HepG2 (cell line): Measurements from ENCODE around the gene CELF2. TPM values are rescaled to one million over a fixed set of nuclear protein-coding genes. Genes with fewer than 3 reads are reported as not detected.

Source experiments
- ATAC-seq: fragments of 200-7000 bp; cut with Tn5 transposase; 3 replicates; pipeline ENCODE4 v1.9.1; 2020; ENCODE audit warnings: mild to moderate bottlenecking, moderate library complexity
- BruUV-seq: library from RNA; stranded (reverse); fragments of 400-500 nt; replicated peaks from 2 replicates; lab custom pipeline; 2021; lab: Mats Ljungman, UMichigan
- CTCF ChIA-PET: fragments of 300-600 bp; formaldehyde crosslinking; extraction: SDS; loops from one replicate; lab custom pipeline; 2021; ENCODE audit warnings: low total read pairs, inconsistent platforms, low intra/inter-chr PET ratio; lab: Yijun Ruan, JAX
- POLR2A ChIA-PET: fragments of 350-600 bp; sonication (Branson Sonifier 250); formaldehyde crosslinking; loops from one replicate; lab custom pipeline; 2020; ENCODE audit warnings: antibody characterized with exemption, inconsistent platforms; lab: Yijun Ruan, JAX
- DNase-seq: peaks from one replicate; pipeline ENCODE4 v3.0.0-alpha.2; 2015; ENCODE audit warnings: low spot score
- FAIRE-seq: peaks from 3 replicates; lab custom pipeline; 2011; peaks lifted over from hg19 to GRCh38; lab: Jason Lieb, UNC
- H2AFZ ChIP-seq: one replicate; pipeline ENCODE4 v1.6.1; 2011; ENCODE audit warnings: low read length, inconsistent platforms
- H3K27ac ChIP-seq: fragments of 300-600 bp; 3 replicates; pipeline ENCODE4 v1.8.0; 2011; ENCODE audit warnings: mixed run types, mild to moderate bottlenecking, mixed read lengths, low read length, inconsistent platforms; ENCODE audit not compliant: insufficient read depth; ENCODE audit errors: extremely low read length
- H3K27me3 ChIP-seq, 2 experiments: fragments of 200-600 bp in 1 of 2; 2 replicates in 1 of 2; 3 replicates in 1 of 2; pipeline versions ENCODE4 v1.6.0 to v1.8.0; 2011; ENCODE audit warnings: low read length in 2 of 2, mild to moderate bottlenecking in 2 of 2, moderate library complexity in 2 of 2, inconsistent platforms in 1 of 2; ENCODE audit not compliant: insufficient read depth in 2 of 2, control insufficient read depth in 1 of 2
- H3K36me3 ChIP-seq, 2 experiments: fragments of 200-600 bp in 1 of 2; replicated peaks in 1 of 2; 2 replicates in 1 of 2; 3 replicates in 1 of 2; pipeline versions ENCODE4 v1.5.1 to v1.8.0; 2011; ENCODE audit warnings: low read length in 2 of 2, inconsistent platforms in 1 of 2; ENCODE audit not compliant: insufficient read depth in 2 of 2, control insufficient read depth in 1 of 2
- H3K4me1 ChIP-seq: 2 replicates; pipeline ENCODE4 v1.5.1; 2012; ENCODE audit warnings: low read length, inconsistent platforms; ENCODE audit not compliant: insufficient read depth
- H3K4me2 ChIP-seq: 2 replicates; pipeline ENCODE4 v1.6.0; 2011; ENCODE audit warnings: low read depth, low read length, inconsistent platforms
- H3K4me3 ChIP-seq, 3 experiments: fragments of 200-600 bp in 1 of 3; sonication (generic), shearing (Covaris generic) in 1 of 3; replicated peaks in 1 of 3; 2 replicates each; pipeline ENCODE4 v1.5.1; 2011 to 2016; ENCODE audit warnings: low read length in 3 of 3, inconsistent platforms in 2 of 3, low read depth in 2 of 3, mild to moderate bottlenecking in 2 of 3, control low read depth in 1 of 3, mixed read lengths in 1 of 3; ENCODE audit not compliant: insufficient read depth in 1 of 3
- H3K79me2 ChIP-seq: one replicate; pipeline ENCODE4 v1.6.1; 2011; ENCODE audit warnings: low read length, inconsistent platforms; ENCODE audit not compliant: insufficient read depth
- H3K9ac ChIP-seq: 2 replicates; pipeline ENCODE4 v1.6.0; 2011; ENCODE audit warnings: mild to moderate bottlenecking, low read depth, low read length, inconsistent platforms; ENCODE audit not compliant: insufficient read depth
- H3K9me3 ChIP-seq: 2 replicates; pipeline ENCODE4 v1.5.1; 2012; ENCODE audit warnings: mild to moderate bottlenecking, low read length
- H4K20me1 ChIP-seq: 2 replicates; pipeline ENCODE4 v1.6.0; 2011; ENCODE audit warnings: inconsistent platforms, mild to moderate bottlenecking, low read length, moderate library complexity; ENCODE audit not compliant: insufficient read depth
- ATF7-NPFF ChIP-seq: sonication (generic); formaldehyde crosslinking; IDR thresholded peaks from 2 replicates; pipeline ENCODE4 v1.8.1; 2023; ENCODE audit warnings: mild to moderate bottlenecking, low read depth, missing genetic modification reagents, moderate library complexity
- BHLHE40 ChIP-seq: IDR thresholded peaks from 2 replicates; pipeline ENCODE4 v1.6.1; 2011; ENCODE audit warnings: low read length, improper control_type of control experiment
- E2F5 ChIP-seq: sonication (generic); formaldehyde crosslinking; conservative IDR thresholded peaks from 2 replicates; pipeline ENCODE4 v1.4.0; 2020; ENCODE audit warnings: missing genetic modification reagents
- HNRNPH1 ChIP-seq: fragments of 200-400 bp; formaldehyde crosslinking; optimal IDR thresholded peaks from 2 replicates; pipeline ENCODE3; 2017; ENCODE audit warnings: mild to moderate bottlenecking, low read depth, low read length
- SNAI1 ChIP-seq: sonication (generic); formaldehyde crosslinking; IDR thresholded peaks from 2 replicates; pipeline ENCODE4 v1.5.0; 2020; ENCODE audit warnings: mild to moderate bottlenecking, missing genetic modification reagents, borderline replicate concordance
- TCF7 ChIP-seq: sonication (generic); IDR thresholded peaks from 2 replicates; pipeline ENCODE4 v1.6.1; 2016; ENCODE audit warnings: antibody characterized with exemption, low read depth
- ZBTB14 ChIP-seq: sonication (generic); formaldehyde crosslinking; IDR thresholded peaks from 2 replicates; pipeline ENCODE4 v1.4.0; 2020; ENCODE audit warnings: missing genetic modification reagents
- ZNF138 ChIP-seq: sonication (generic); formaldehyde crosslinking; IDR thresholded peaks from 2 replicates; pipeline ENCODE4 v1.5.0; 2020; ENCODE audit warnings: mild to moderate bottlenecking, low read depth, missing genetic modification reagents
- ZNF17 ChIP-seq: sonication (generic); formaldehyde crosslinking; IDR thresholded peaks from 2 replicates; pipeline ENCODE4 v1.5.0; 2020; ENCODE audit warnings: mild to moderate bottlenecking, missing genetic modification reagents
- WGBS: methylation state at CpG from one replicate; pipeline ENCODE4 v1.1.6; 2017; ENCODE audit warnings: low lambda C conversion rate; 5-methylcytosine and 5-hydroxymethylcytosine counted together
- in situ Hi-C: cut with HindIII; loops from 2 replicates; pipeline ENCODE4 v1.10.0; 2017; ENCODE audit warnings: low pct_unique_long_range_greater_than_20kb; ENCODE audit not compliant: extremely low pct_ligation_motif_present
- intact Hi-C: fragments of 100-400 bp; cut with micrococcal nuclease; formaldehyde crosslinking; loops from one replicate; pipeline ENCODE4 v1.10.0; 2022; ENCODE audit not compliant: unreplicated experiment
- polyA plus RNA-seq, 8 experiments: library from polyadenylated mRNA; depleted of rRNA in 3 of 8; stranded (reverse) in 7 of 8; unstranded in 1 of 8; fragments of >200 nt; fragmentation: Illumina TruSeq in 4 of 8; extraction: Trizol in 4 of 8; gene quantifications; 2 replicates each; pipeline versions ENCODE4 v1.2.1 to v1.2.3, GENCODE V29; 2011 to 2016; ENCODE audit warnings: low read depth in 4 of 8, missing spikeins in 1 of 8, mixed read lengths in 1 of 8; ENCODE audit not compliant: insufficient read depth in 1 of 8
- total RNA-seq, 5 experiments: library from RNA; depleted of rRNA; stranded (reverse); fragments of >200 nt; fragmentation: Illumina TruSeq; extraction: Trizol; gene quantifications; 2 replicates each; pipeline ENCODE4 v1.2.3, GENCODE V29; 2016; ENCODE audit warnings: low read depth in 1 of 5
- TF ChIP-seq, protein P1 (sequence below), 2 experiments: sonication (generic) in 1 of 2; formaldehyde crosslinking in 1 of 2; IDR thresholded peaks; 2 replicates each; pipeline versions ENCODE4 v1.4.0 to v1.6.1; 2018 to 2020; ENCODE audit warnings: missing genetic modification reagents in 2 of 2, borderline replicate concordance in 1 of 2, low read depth in 1 of 2, mild to moderate bottlenecking in 1 of 2, missing biosample characterization in 1 of 2
- TF ChIP-seq, protein P2 (sequence below): sonication (generic); formaldehyde crosslinking; IDR thresholded peaks from 2 replicates; pipeline ENCODE4 v1.5.0; 2020; ENCODE audit warnings: mild to moderate bottlenecking, missing genetic modification reagents, borderline replicate concordance

The CELF2 gene
- total and polyA plus RNA-seq, 2 of the 13 experiments (the other 11 are each of a cell fraction or from before 2014, with no cell fraction given) = not detected

- TF ChIP-seq ZNF138 = no peak
- no peak for TF ChIP-seq HNRNPH1
- TF ChIP-seq, protein P1, sequence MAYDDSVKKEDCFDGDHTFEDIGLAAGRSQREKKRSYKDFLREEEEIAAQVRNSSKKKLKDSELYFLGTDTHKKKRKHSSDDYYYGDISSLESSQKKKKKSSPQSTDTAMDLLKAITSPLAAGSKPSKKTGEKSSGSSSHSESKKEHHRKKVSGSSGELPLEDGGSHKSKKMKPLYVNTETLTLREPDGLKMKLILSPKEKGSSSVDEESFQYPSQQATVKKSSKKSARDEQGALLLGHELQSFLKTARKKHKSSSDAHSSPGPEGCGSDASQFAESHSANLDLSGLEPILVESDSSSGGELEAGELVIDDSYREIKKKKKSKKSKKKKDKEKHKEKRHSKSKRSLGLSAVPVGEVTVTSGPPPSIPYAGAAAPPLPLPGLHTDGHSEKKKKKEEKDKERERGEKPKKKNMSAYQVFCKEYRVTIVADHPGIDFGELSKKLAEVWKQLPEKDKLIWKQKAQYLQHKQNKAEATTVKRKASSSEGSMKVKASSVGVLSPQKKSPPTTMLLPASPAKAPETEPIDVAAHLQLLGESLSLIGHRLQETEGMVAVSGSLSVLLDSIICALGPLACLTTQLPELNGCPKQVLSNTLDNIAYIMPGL (CRISPR knock-in tag; IDR thresholded peaks at IDR 0.05; ENCODE audit: borderline replicate concordance in 1 of 2, low read depth in 1 of 2) = no peak
- TF ChIP-seq, protein P2, sequence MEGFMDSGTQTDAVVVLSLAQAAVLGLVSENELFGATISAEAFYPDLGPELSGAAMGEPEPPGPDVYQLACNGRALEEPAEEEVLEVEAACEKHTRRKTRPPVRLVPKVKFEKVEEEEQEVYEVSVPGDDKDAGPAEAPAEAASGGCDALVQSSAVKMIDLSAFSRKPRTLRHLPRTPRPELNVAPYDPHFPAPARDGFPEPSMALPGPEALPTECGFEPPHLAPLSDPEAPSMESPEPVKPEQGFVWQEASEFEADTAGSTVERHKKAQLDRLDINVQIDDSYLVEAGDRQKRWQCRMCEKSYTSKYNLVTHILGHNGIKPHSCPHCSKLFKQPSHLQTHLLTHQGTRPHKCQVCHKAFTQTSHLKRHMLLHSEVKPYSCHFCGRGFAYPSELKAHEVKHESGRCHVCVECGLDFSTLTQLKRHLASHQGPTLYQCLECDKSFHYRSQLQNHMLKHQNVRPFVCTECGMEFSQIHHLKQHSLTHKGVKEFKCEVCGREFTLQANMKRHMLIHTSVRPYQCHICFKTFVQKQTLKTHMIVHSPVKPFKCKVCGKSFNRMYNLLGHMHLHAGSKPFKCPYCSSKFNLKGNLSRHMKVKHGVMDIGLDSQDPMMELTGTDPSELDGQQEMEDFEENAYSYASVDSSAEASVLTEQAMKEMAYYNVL (CRISPR knock-in tag) = no peak
Measured at GRCh38 chr10:11294831-11295450, 277.3 kb downstream of the CELF2 start (continued).

DNA sequence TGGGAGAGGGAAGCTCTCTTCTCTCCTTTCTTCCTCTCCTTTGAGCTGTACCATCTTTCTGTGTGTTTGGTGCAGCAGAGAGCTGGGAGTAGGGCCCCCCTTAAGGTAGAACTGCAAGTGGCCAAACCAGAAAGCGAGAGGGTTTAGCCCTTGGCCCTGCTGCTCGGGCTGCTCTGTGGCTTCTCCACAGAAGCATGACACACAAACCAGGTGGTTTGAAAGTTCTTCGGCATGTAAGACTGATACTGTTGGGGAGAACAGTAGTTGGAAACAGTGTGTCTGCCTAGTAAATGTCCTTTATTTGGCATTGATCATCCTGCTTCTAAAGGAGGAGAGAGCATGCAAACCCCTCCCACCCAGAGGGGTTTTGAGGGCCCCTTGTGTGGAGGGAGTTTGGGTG lies 277.8 kb downstream of the CELF2 start:
- FAIRE-seq = no peak
- no TSS peak for BruUV-seq
- no peaks in the 10 kb centered on the region for H3K4me1 ChIP-seq
- no peak overlapping the region for H3K27ac ChIP-seq
- H3K4me2 ChIP-seq = no peak overlapping the region
- H4K20me1 ChIP-seq = no peaks in the 10 kb centered on the region
- intact Hi-C loops = no loop called here
- H2AFZ ChIP-seq = no peak overlapping the region
- H3K79me2 ChIP-seq = no peaks in the 10 kb centered on the region
- no peaks in the 10 kb centered on the region for H3K36me3 ChIP-seq
- WGBS = 4% methylated on average over 3 of the region's 3 CpGs
- in situ Hi-C loops = no loop called here
- TF ChIP-seq TCF7 (no peak), SNAI1 (no peak), E2F5 (CRISPR knock-in tag) (no peak), ATF7-NPFF (CRISPR knock-in tag) (no peak), ZBTB14 (CRISPR knock-in tag) (no peak), ZNF17 (CRISPR knock-in tag) (no peak), BHLHE40 (no peak)
- no peak for ATAC-seq
- no peak overlapping the region for H3K4me3 ChIP-seq
- no peak overlapping the region for H3K9ac ChIP-seq
- H3K27me3 ChIP-seq = peaks cover 2 to 54% of the 10 kb centered on the region in 2 experiments; a peak in 4 of 5 replicates
- DNase-seq = no peak
- ChIA-PET CTCF (no interaction called here), POLR2A (no interaction called here)
- no peaks in the 10 kb centered on the region for H3K9me3 ChIP-seq
